HG03095 (cell line): ENCODE results near the gene CCDC34.
"Not testable (repeated sequence)": the region's sequence is repeated elsewhere in the genome, so short reads cannot be mapped to it uniquely, and the experiment has no call there.

Source experiments
- ATAC-seq: cut with Tn5 transposase; IDR thresholded peaks from one replicate; pipeline ENCODE4 v1.9.1; 2021; ENCODE audit warnings: moderate library complexity; ENCODE audit not compliant: unreplicated experiment

CCDC34 gene

GRCh38 chr11:27367881-27368280, 4.9 kb upstream of the CCDC34 start:
- no peak for ATAC-seq

DNA sequence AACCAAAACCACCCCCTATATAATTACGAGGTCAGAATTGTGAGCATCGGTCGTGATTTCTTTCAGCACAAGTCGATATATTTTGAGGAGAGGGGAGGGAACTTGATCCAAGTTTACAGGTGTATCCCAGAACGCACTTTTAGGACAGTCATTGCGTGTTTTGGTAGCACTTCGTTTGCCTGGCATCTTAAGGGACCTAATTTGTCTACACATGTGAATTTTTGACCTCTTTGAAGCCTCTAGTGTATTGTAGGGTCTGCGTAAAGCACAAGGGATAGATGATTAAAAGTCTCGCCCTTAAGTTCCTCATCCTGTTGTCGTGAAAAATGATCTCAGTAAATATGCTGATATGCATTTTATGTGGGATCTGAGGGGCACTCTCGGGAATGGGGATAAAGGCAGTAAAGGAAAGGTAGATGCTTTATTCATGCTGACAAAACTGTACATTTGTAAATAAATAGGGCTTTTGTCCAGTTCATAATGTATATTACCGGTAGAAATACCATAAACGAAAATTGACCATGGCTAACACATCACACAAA, 632 bp upstream of the CCDC34 start:
- ATAC-seq: no peak

GRCh38 chr11:27361649-27362431, 1.2 kb downstream of the CCDC34 start:
- ATAC-seq: no peak

DNA sequence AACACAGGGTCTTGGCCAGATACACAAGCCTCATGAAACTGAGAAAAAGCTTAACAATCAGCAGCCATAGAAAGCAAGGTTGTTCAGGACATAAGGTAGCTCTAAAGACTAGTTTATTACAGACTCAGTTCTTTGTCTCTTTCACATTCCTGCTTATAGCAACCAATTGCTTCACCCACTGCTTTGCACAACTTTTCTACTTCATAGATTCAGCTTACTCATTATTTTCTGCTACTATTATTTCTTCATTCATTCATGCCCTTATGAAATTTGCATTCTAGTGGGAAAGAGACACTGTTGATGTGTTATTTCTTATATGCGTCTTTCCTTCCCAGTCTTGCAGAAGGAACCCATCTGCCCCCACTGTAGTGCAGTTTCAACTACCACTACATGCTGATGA, 4.7 kb downstream of the CCDC34 start:
- ATAC-seq: no peak

GRCh38 chr11:27357250-27357649, 5.8 kb downstream of the CCDC34 start:
- no peak for ATAC-seq

DNA sequence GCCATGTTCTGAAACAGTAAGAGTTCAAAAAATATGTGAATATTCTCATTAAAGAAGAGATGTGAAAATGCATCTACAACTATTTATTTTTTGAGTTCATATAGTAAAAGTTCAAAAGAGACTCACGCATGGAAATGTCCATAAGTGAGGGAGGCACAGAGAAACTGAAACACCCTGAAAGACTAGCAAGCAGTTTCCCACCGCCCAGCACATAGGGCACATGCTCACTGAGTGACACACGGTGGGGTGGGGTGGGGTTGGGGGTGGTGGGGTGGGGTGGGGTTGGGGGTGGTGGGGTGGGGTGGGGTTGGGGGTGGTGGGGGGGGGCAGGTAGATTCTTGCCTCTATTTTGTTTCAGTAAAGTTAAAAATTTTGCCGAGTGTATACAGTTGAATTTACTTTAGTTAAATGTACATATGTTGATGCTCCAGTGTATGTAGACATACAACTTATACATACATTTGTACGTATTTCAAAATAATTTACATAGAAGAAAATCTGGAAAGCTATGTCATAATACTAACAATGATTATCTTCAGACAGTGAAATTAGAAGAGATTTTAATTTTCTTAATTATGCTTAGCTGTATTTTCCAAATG, 6.3 kb downstream of the CCDC34 start:
- no peak for ATAC-seq

GRCh38 chr11:27355575-27356104, 7.4 kb downstream of the CCDC34 start:
- no peak for ATAC-seq

- ATAC-seq: no peak
Observed at GRCh38 chr11:27354359-27354965, 8.6 kb downstream of the CCDC34 start.

- ATAC-seq: no peak
Observed at GRCh38 chr11:27353593-27354358, 9.2 kb downstream of the CCDC34 start.

- no peak for ATAC-seq
Observed at GRCh38 chr11:27352781-27353180, 10.2 kb downstream of the CCDC34 start.

DNA sequence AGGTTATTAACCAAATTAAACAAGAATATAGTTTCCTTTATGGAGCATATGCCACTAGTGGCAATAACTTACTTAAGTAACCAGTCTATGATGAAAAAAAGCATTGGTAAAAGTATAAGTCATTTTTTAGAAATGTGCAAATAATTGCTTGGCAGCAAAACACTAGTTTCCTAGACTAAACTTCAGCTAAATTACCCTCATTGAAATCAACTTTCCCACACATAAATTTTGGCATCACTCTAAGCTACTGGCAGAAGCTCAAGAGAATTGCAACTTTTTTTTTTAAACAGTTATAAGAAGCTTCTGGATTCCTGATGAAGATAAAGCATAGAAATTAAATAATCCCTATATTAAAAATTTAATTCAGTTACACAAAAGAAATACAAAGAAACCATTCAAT, 12.5 kb downstream of the CCDC34 start:
- no peak for ATAC-seq

DNA sequence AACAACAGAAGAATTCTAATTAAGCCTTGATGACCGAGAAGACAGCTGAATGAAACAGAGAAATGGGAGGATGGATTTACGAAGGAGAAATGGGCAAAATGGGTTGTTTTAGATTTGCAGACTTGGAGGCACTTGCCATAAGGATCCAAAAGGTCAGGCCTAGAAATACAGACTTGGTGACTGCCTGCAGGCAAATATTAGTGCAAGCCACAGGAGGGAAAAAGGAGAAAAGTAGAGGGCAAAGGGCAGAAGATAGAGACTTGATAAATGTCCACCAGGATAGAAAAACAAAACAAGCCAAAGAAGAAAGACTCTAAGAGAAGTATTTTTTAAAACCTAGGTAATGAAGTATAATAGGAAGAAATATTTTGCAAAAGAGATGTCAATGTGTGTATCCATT, 13.1 kb downstream of the CCDC34 start:
- ATAC-seq: no peak

DNA sequence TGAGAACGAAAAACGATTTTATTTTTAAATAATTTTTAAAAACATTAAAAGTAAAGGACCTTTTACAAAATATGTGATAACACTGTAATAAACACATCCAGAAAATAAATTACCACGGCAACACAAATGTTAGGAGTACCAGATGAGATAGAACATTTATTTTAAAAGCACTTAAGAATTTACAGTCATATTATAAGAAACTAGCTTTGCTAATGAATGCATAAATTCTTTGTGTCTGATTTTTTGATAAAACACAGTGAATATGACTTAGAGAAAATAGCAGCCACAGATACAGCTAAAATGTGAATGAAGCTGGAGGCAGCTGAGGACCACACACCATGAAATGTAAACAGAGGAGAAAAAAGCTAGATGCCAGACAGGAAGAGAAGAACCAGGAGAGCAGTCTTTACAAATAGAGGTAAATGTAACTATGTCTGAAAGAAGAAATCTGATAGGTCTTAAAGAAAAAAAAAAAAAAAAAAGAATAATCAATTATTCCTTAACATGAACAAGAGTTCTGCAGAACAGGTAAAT, 14.6 kb downstream of the CCDC34 start:
- ATAC-seq: no peak

- ATAC-seq: no peak
Observed at GRCh38 chr11:27347359-27348339, 15.4 kb downstream of the CCDC34 start.

DNA sequence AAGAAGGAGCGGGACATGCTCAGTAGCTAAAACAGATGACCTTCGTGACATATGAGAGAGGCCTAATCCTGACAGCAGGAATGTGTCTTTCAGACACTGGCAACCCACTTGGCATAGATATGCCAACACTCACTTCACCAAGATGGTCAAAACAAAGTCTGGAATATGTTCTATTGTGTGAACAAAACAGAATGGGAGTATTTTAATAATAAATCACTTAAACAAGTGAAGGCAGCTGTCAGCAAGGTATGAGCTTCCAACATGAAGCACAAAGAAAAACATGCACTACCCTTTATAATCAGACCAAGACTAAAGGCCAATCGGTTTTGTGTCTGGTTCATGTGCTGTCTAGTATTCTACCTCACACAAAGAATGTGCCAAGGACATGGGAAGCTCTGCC, 23.1 kb downstream of the CCDC34 start:
- no peak for ATAC-seq

DNA sequence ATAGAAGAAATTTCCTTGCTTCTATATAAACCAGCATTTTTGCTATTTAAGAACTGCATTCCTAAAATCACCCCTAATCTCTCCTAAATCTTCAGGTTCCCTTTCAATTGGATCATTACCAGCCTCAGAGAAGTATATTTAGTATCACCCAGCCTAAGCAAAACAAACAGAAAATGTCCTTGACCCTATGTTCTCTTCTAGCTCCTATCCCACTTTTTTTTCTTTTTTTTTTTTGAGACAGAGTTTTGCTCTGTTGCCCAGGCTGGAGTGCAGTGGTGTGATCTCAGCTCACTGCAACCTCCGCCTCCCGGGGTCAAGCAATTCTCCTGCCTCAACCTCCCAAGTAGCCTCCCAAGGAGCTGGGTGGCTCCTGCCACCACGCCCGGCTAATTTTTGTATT, 28.3 kb downstream of the CCDC34 start:
- ATAC-seq: not testable (repeated sequence)

- no peak for ATAC-seq
Observed at GRCh38 chr11:27331981-27332380, 31.0 kb downstream of the CCDC34 start.

DNA sequence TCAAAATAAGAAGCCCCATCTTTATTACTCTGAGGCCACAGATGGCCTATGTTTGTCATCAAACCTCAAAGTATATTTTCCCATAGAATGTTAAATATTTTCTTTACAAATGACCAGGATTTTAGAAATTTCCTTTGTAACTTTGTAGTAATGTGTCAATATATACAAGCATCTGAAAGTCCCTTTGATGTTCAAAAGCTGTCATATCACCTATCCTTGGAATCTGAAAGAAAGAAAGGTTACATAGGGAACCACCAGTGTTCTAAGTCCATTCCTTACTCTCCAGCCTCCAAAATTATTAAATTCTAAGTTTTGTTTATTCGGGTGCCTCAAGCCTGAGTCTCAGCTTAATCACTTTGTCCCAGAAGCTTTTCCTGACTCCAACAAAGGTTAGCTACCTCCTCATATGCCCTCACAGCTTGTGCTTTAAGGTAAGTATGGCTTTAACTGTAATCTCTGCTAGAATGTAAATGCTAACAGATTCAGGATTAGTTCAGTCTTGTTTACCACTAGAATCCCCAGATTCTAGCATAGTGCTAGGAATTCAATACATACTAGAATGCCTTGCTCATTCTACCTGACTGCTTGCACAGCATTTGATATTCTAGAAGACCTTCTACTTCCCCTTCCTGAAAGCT, 32.3 kb downstream of the CCDC34 start:
- no peak for ATAC-seq
